Trophoblast cell (in vitro differentiated cells and primary cell): ENCODE measurements around the gene MPZL3.

Experiments used
- DNase-seq, 2 donors: peaks; one replicate each; pipeline ENCODE4 v3.0.0-alpha.2; 2016
- H2AFZ ChIP-seq: 2 replicates; pipeline ENCODE4 v1.6.1; 2013; ENCODE audit warnings: low read length, moderate library complexity, mild to moderate bottlenecking; ENCODE audit not compliant: insufficient read depth, poor library complexity
- H2AK5ac ChIP-seq: 2 replicates; pipeline ENCODE4 v1.6.1; 2013; ENCODE audit warnings: mild to moderate bottlenecking, low read length
- H2BK120ac ChIP-seq: 2 replicates; pipeline ENCODE4 v1.6.1; 2013; ENCODE audit warnings: low read length, mild to moderate bottlenecking, moderate library complexity; ENCODE audit not compliant: insufficient read depth, poor library complexity
- H2BK12ac ChIP-seq: 2 replicates; pipeline ENCODE4 v1.6.1; 2013; ENCODE audit warnings: mild to moderate bottlenecking, low read length, moderate library complexity
- H2BK5ac ChIP-seq: 2 replicates; pipeline ENCODE4 v1.6.1; 2013; ENCODE audit warnings: low read length, low read depth, moderate library complexity, mild to moderate bottlenecking; ENCODE audit not compliant: poor library complexity
- H3K14ac ChIP-seq: 2 replicates; pipeline ENCODE4 v1.6.1; 2013; ENCODE audit warnings: mild to moderate bottlenecking, low read length
- H3K18ac ChIP-seq: 2 replicates; pipeline ENCODE4 v1.6.1; 2013; ENCODE audit warnings: mild to moderate bottlenecking, low read length
- H3K23ac ChIP-seq: 2 replicates; pipeline ENCODE4 v1.6.1; 2013; ENCODE audit warnings: low read length
- H3K27ac ChIP-seq: 2 replicates; pipeline ENCODE4 v1.5.1; 2013; ENCODE audit warnings: low read depth, mild to moderate bottlenecking, inconsistent platforms, low read length, moderate library complexity
- H3K27me3 ChIP-seq: 2 replicates; pipeline ENCODE4 v1.6.1; 2013; ENCODE audit warnings: inconsistent platforms, mild to moderate bottlenecking, low read length, moderate library complexity; ENCODE audit not compliant: insufficient read depth
- H3K36me3 ChIP-seq, 2 experiments: 1 replicate in 1 of 2; 2 replicates in 1 of 2; pipeline ENCODE4 v1.6.1; 2013; ENCODE audit warnings: low read length in 2 of 2, mild to moderate bottlenecking in 2 of 2, moderate library complexity in 1 of 2; ENCODE audit not compliant: insufficient read depth in 2 of 2, control insufficient read depth in 1 of 2
- H3K4ac ChIP-seq: 2 replicates; pipeline ENCODE4 v1.6.1; 2013; ENCODE audit warnings: low read depth, mild to moderate bottlenecking, low read length, moderate library complexity
- H3K4me1 ChIP-seq, 2 experiments: 1 replicate in 1 of 2; 2 replicates in 1 of 2; pipeline ENCODE4 v1.6.1; 2013; ENCODE audit warnings: low read length in 2 of 2, mild to moderate bottlenecking in 2 of 2, moderate library complexity in 1 of 2; ENCODE audit not compliant: insufficient read depth in 2 of 2, control insufficient read depth in 1 of 2
- H3K4me2 ChIP-seq: 2 replicates; pipeline ENCODE4 v1.6.1; 2013; ENCODE audit warnings: inconsistent platforms, mild to moderate bottlenecking, low read length, moderate library complexity
- H3K4me3 ChIP-seq: 2 replicates; pipeline ENCODE4 v1.5.1; 2013; ENCODE audit warnings: mild to moderate bottlenecking, low read depth, low read length, inconsistent platforms
- H3K79me1 ChIP-seq: one replicate; pipeline ENCODE4 v1.6.1; 2013; ENCODE audit warnings: low read length
- H3K79me2 ChIP-seq: 2 replicates; pipeline ENCODE4 v1.6.1; 2013; ENCODE audit warnings: low read length, mild to moderate bottlenecking; ENCODE audit not compliant: control insufficient read depth, insufficient read depth, poor library complexity
- H3K9ac ChIP-seq: 2 replicates; pipeline ENCODE4 v1.6.1; 2013; ENCODE audit warnings: mild to moderate bottlenecking, low read length
- H3K9me3 ChIP-seq: 2 replicates; pipeline ENCODE4 v1.6.1; 2013; ENCODE audit warnings: low read depth, mild to moderate bottlenecking, control low read depth, inconsistent platforms, low read length; ENCODE audit not compliant: insufficient read depth
- H4K12ac ChIP-seq: 2 replicates; pipeline ENCODE4 v1.6.1; 2013; ENCODE audit warnings: low read depth, mild to moderate bottlenecking, low read length, moderate library complexity
- H4K8ac ChIP-seq: 2 replicates; pipeline ENCODE4 v1.6.1; 2013; ENCODE audit warnings: low read depth, mild to moderate bottlenecking, low read length, moderate library complexity
- H4K91ac ChIP-seq: one replicate; pipeline ENCODE4 v1.6.1; 2013; ENCODE audit warnings: low read depth, mild to moderate bottlenecking, low read length, moderate library complexity
- WGBS: extraction: QIAGEN DNeasy Blood & Tissue Kit; methylation state at CpG from one replicate; pipeline ENCODE4 v1.1.7; 2013; ENCODE audit warnings: missing lambda C conversion rate; ENCODE audit not compliant: insufficient read length, insufficient coverage; ENCODE audit errors: extremely low coverage; 5-methylcytosine and 5-hydroxymethylcytosine counted together

Gene MPZL3

DNA sequence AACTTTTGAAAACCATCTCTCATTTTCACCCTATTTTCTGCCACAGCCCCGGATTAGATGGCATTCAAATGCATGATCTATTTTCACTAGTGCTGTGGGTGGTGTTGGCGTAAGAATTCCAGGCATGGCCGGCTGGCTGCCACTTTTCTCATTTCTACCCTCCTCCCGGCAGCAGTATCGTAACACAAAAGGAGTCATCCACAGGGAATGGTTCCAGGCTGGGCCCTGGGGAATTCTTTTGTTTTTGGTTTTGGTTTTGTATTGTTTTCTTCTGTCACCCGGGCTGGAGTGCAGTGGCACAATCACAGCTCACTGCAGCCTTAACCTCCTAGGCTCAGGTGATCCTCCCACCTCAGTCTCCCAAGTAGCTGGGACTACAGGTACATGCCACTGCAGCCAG is 41.2 kb downstream of the MPZL3 start:
- peak; percentile 66 to 80 for DNase-seq
- Histone ChIP-seq H3K27ac (no peak overlapping the region), H2BK120ac (no peak overlapping the region), H3K79me2 (no peaks in the 10 kb centered on the region), H3K18ac (no peak overlapping the region), H3K79me1 (no peaks in the 10 kb centered on the region), H3K14ac (no peak overlapping the region), H3K4me1 (peaks cover 0 to 2% of the 10 kb centered on the region in 2 experiments), H3K4me3 (no peak overlapping the region), H3K27me3 (no peaks in the 10 kb centered on the region), H3K4me2 (no peak overlapping the region), H4K8ac (no peak overlapping the region), H2AK5ac (no peak overlapping the region), H2AFZ (no peak overlapping the region), H4K91ac (no peak overlapping the region), H3K36me3 (no peaks in the 10 kb centered on the region), H3K9ac (no peak overlapping the region), H2BK5ac (no peak overlapping the region), H3K9me3 (no peaks in the 10 kb centered on the region), H2BK12ac (no peak overlapping the region), H3K23ac (no peak overlapping the region), H3K4ac (no peak overlapping the region), H4K12ac (no peak overlapping the region)
- WGBS: no CpG with 5 or more reads among the region's 6 CpGs

DNA sequence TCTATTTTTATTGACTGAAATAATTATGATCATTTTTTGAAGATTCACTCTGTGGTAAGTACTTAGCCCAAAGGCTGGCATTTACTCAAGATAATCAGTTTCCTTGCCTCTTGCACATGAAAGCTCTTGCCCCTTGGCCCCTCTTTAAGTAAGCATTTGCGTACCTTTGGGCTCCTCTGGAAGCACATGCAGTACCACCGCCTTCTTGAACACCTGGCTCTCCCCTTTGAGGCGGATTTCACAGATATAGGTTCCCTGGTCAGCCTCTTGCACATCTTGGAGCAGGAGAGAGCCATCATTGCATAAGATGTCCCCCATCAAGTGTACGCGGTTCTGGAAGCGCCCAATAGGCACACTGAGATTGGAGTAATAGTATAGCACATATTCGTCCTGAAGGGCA is 41.8 kb downstream of the MPZL3 start:
- no peak overlapping the region for H4K12ac ChIP-seq
- H3K9me3 ChIP-seq: no peaks in the 10 kb centered on the region
- H3K27ac ChIP-seq: no peak overlapping the region
- H2AFZ ChIP-seq: no peak overlapping the region
- H3K4me3 ChIP-seq: no peak overlapping the region
- H4K91ac ChIP-seq: no peak overlapping the region
- no peak overlapping the region for H3K4ac ChIP-seq
- H3K4me2 ChIP-seq: no peak overlapping the region
- no peak overlapping the region for H4K8ac ChIP-seq
- H3K23ac ChIP-seq: no peak overlapping the region
- no peak for DNase-seq
- no peak overlapping the region for H2BK120ac ChIP-seq
- H2AK5ac ChIP-seq: no peak overlapping the region
- no peaks in the 10 kb centered on the region for H3K36me3 ChIP-seq
- peaks cover 0 to 2% of the 10 kb centered on the region in 2 experiments for H3K4me1 ChIP-seq
- no peak overlapping the region for H2BK12ac ChIP-seq
- no peak overlapping the region for H3K9ac ChIP-seq
- H3K27me3 ChIP-seq: no peaks in the 10 kb centered on the region
- no peak overlapping the region for H3K18ac ChIP-seq
- WGBS: no CpG with 5 or more reads among the region's 7 CpGs
- H3K79me1 ChIP-seq: no peaks in the 10 kb centered on the region
- no peaks in the 10 kb centered on the region for H3K79me2 ChIP-seq
- H3K14ac ChIP-seq: no peak overlapping the region
- no peak overlapping the region for H2BK5ac ChIP-seq

DNA sequence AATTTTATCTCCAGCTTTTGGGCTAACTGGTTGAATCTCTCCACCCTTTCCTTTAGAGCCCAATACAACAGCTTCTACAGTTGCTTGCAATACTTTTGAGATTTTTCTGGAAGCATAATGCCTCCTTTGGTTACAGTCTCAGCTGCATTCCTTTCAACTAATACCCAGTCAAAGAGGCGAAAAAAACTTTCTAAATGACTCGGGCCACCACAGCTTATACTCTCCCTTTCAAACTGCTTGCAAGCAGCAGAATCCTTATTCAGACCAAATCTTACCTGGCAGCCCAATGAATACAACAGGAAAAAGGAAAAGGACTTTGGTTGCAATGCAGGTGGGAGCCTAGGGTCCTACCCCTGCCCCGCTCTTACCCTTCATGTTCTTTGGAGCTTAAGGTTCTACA is 43.1 kb downstream of the MPZL3 start:
- Histone ChIP-seq H4K8ac (no peak overlapping the region), H2AK5ac (no peak overlapping the region), H2BK120ac (no peak overlapping the region), H3K4me1 (peaks cover 0 to 2% of the 10 kb centered on the region in 2 experiments), H4K91ac (no peak overlapping the region), H3K79me1 (no peaks in the 10 kb centered on the region), H3K79me2 (no peaks in the 10 kb centered on the region), H3K27ac (no peak overlapping the region), H3K14ac (no peak overlapping the region), H3K36me3 (no peaks in the 10 kb centered on the region), H4K12ac (no peak overlapping the region), H3K18ac (no peak overlapping the region), H3K4me2 (no peak overlapping the region), H3K9ac (no peak overlapping the region), H2BK12ac (no peak overlapping the region), H3K9me3 (no peaks in the 10 kb centered on the region), H3K4me3 (no peak overlapping the region), H3K4ac (no peak overlapping the region), H2AFZ (no peak overlapping the region), H3K23ac (no peak overlapping the region), H3K27me3 (peaks cover 2% of the 10 kb centered on the region), H2BK5ac (no peak overlapping the region)
- DNase-seq: no peak
- no CpG with 5 or more reads among the region's 3 CpGs for WGBS

DNA sequence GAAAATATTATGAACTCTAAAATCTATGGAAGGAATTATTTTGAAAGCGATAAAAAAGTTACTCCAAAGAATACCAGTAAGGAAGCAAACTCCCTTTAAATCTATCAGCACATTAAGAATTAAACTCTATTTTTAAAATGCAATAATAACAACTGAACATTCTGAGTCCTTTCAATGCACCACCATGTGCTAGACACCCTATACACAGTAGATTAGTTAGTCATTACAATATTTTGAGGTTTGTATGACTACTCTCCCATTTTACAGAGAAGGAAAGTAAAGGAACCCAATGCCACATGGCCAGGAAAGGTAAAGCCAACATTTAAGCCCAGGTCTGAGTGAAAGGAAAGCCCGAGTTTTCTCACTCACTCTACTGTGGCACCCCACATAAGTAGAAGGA is 45.1 kb downstream of the MPZL3 start:
- Histone ChIP-seq H3K9me3 (no peaks in the 10 kb centered on the region), H3K23ac (no peak overlapping the region), H3K4me2 (no peak overlapping the region), H3K4me1 (peaks cover 0 to 2% of the 10 kb centered on the region in 2 experiments), H3K27me3 (peaks cover 2% of the 10 kb centered on the region), H2AFZ (no peak overlapping the region), H3K4me3 (no peak overlapping the region), H3K9ac (no peak overlapping the region), H3K79me2 (no peaks in the 10 kb centered on the region), H3K27ac (no peak overlapping the region), H4K12ac (no peak overlapping the region), H4K8ac (no peak overlapping the region), H3K79me1 (no peaks in the 10 kb centered on the region), H2BK5ac (no peak overlapping the region), H2BK120ac (no peak overlapping the region), H2BK12ac (no peak overlapping the region), H4K91ac (no peak overlapping the region), H3K36me3 (no peaks in the 10 kb centered on the region), H3K14ac (no peak overlapping the region), H2AK5ac (no peak overlapping the region), H3K4ac (no peak overlapping the region), H3K18ac (no peak overlapping the region)
- no peak for DNase-seq
- no CpG with 5 or more reads among the region's 2 CpGs for WGBS
